CD4-positive, alpha-beta T cell treated with Interferon alpha-2 for 1 hour (primary cell): ENCODE results near the gene HCLS1.
"Not testable (repeated sequence)": the region's sequence is repeated elsewhere in the genome, so short reads cannot be mapped to it uniquely, and the experiment has no call there.

Source experiments
- DNase-seq, 2 donors: peaks; one replicate each; pipeline ENCODE4 v3.0.0-alpha.2; 2020 to 2022

The HCLS1 gene

GRCh38 chr3:121594850-121595249, 65.9 kb downstream of the HCLS1 start:
- DNase-seq, result no peak

GRCh38 chr3:121593806-121594205, 66.9 kb downstream of the HCLS1 start:
- DNase-seq, result not testable (repeated sequence)

GRCh38 chr3:121592856-121593702, 67.6 kb downstream of the HCLS1 start, which contains the start of gene FBXO40:
Gene FBXO40 (plus strand): TSS chr3:121593379. CDS start chr3:121620576, 27,197 bp downstream.
- DNase-seq, result no peak

GRCh38 chr3:121584418-121584817, 76.3 kb downstream of the HCLS1 start:
- DNase-seq, result no peak

- DNase-seq, result no peak
Observed at GRCh38 chr3:121581691-121582090, 79.0 kb downstream of the HCLS1 start.
